ENCODE data around the gene LRRC10B.

GRCh38 chr11:61491736-61492395, 16.7 kb upstream of the LRRC10B start:
- TF ChIP-seq CTCF (IDR thresholded peaks at IDR 0.05): no peak
- TF ChIP-seq POLR2A (IDR thresholded peaks at IDR 0.05): no peak

Data from uterus (tissue), 2 donors.